A549 treated with ZK216348 at 1 μM for 4 hours (cell line): Measurements from ENCODE around the gene SBK1. TPM values are rescaled to one million over a fixed set of nuclear protein-coding genes. Genes with fewer than 3 reads are reported as not detected.

Experiments used
- total RNA-seq: library from RNA; stranded (reverse); fragments of 200-300 nt; extraction: Qiagen RNA extraction; gene quantifications from 5 replicates; pipeline ENCODE4 v1.2.3, GENCODE V29; 2022; ENCODE audit warnings: low read depth

The SBK1 gene
- total RNA-seq, result 0.17 to 0.45 TPM (median 0.35 TPM) in 5 replicates

DNA sequence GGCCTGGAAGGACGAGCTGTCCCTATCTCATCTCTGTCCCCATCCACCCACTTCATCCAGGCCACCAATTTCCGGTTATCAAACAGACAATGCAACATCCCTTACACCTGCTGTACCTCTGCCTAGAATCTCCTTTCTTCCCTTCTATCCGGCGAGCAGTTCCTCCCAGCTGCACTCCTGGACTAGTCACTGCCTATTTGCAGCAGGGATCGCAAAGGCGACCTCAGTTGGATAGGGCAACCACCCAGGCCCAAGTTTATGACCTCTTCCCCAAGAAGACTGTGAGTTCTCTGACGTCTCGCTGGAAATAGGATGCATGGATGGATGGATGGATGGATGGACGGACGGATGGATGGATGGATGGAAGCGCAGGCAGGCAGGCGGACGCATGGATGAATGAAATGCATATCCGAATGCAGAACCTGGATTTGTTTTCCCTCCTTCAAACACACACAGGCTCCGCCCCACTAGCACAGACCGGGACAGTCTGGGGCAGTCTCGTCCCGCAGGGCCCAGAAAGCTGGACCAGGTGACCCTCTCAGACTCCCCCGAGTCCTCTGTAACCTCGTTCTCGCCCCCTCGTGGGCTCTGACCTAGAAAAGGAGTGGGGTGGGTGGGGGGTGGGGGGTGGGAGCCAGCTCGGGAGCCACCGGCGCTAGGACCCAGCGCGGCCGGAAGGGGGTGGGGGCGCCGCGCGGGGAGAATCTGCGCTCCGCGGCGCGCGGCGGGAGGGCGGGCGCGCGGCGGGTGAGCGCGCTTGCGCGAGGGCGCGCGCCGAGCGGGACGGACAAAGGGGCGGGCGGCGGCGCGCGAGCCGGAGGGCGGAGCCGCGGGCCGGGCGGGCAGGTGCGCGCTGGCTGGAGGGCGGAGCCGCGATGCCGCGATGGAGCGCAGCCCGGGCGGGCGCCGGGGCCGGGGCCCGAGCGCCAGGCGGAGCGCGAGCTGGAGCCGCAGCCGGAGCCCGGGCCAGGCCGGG, at the start of gene SBK1:
Gene SBK1, plus strand, starts transcription at position 875 of the 976 bp plus-strand sequence. CDS start 24,867 bp downstream, outside the sequence.

DNA sequence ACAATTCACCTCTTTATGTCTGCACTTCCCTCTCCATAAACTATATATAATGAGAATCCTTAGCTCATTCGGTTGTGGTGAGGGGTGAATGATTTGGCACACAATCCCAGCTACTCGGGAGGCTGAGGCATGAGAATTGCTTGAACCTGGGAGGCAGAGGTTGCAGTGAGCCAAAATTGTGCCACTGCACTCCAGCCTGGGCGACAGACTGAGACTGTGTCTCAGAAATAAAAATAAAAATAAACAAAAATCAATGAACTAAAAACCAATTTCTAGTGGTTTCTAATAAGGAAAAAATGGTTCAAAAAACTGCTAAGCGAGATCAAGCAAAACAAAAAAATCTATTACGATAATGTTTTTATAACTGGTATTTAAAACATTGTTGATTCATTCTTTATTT, 71.1 kb downstream of the SBK1 start, which contains the start of gene NPIPB6:
Gene NPIPB6, minus strand, starts transcription at position 101 of the 400 bp plus-strand sequence. CDS start 686 bp downstream, outside the sequence.

Other genes starting within 250 kb of the SBK1 start
- gene GSG1L, start 228.8 kb upstream of the SBK1 start, total RNA-seq, result not detected in 5 replicates
- gene XPO6, start 80.6 kb upstream of the SBK1 start, total RNA-seq, result 74.4 to 111 TPM (median 104 TPM) in 5 replicates
- 1.4 to 2.9 TPM (median 1.5 TPM) in 5 replicates for gene NPIPB6, start 71.0 kb downstream of the SBK1 start, total RNA-seq
- gene EIF3CL, start 111.3 kb downstream of the SBK1 start, total RNA-seq, result 54.0 to 95.3 TPM (median 72.8 TPM) in 5 replicates
- 0.15 to 0.40 TPM (median 0.23 TPM) in 3 of 5 replicates, not detected in the others for gene NPIPB7, start 179.8 kb downstream of the SBK1 start, total RNA-seq
- gene CLN3, start 199.5 kb downstream of the SBK1 start, total RNA-seq, result 18.2 to 33.9 TPM (median 33.4 TPM) in 5 replicates
- 0.07 to 0.08 TPM (median 0.08 TPM) in 3 of 5 replicates, not detected in the others for gene APOBR, start 202.1 kb downstream of the SBK1 start, total RNA-seq
- gene IL27, start 214.3 kb downstream of the SBK1 start, total RNA-seq, result not detected in 5 replicates
- 11.9 to 21.8 TPM (median 15.3 TPM) in 5 replicates for gene NUPR1, start 246.4 kb downstream of the SBK1 start, total RNA-seq